ENCODE results near the gene DACH1. TPM values are rescaled to one million over a fixed set of nuclear protein-coding genes. Genes with fewer than 3 reads are reported as not detected.

The DACH1 gene
- total RNA-seq, 2 donors from 2014 or later, result 0.42 TPM; not detected in 1

- Mint-ChIP-seq H3K4me3 (no peak overlapping the region), H3K27ac (no peak overlapping the region), H3K9me3 (peaks cover 6% of the 10 kb centered on the region), H3K4me1 (ENCODE audit: low read depth in 2 of 2) (no peaks in the 10 kb centered on the region), H3K27me3 (no peaks in the 10 kb centered on the region), H3K36me3 (no peaks in the 10 kb centered on the region)
- ATAC-seq (no peak), DNase-seq (ENCODE audit: low spot score) (no peak)
Observed at GRCh38 chr13:71768881-71769280, 98.1 kb downstream of the DACH1 start.

- Mint-ChIP-seq H3K36me3 (no peaks in the 10 kb centered on the region), H3K27ac (no peak overlapping the region), H3K9me3 (peaks cover 4% of the 10 kb centered on the region), H3K4me1 (ENCODE audit: low read depth in 2 of 2) (no peaks in the 10 kb centered on the region), H3K27me3 (no peaks in the 10 kb centered on the region), H3K4me3 (no peak overlapping the region)
- no peak for ATAC-seq
- DNase-seq (ENCODE audit: low spot score), result no peak
Observed at GRCh38 chr13:71759651-71760511, 107.1 kb downstream of the DACH1 start.

- H3K4me3 Mint-ChIP-seq, result no peak overlapping the region
- H3K27me3 Mint-ChIP-seq, result no peaks in the 10 kb centered on the region
- DNase-seq (ENCODE audit: low spot score) (no peak), ATAC-seq (no peak)
- no peaks in the 10 kb centered on the region for H3K4me1 Mint-ChIP-seq (ENCODE audit: low read depth in 2 of 2)
- no peaks in the 10 kb centered on the region for H3K36me3 Mint-ChIP-seq
- H3K27ac Mint-ChIP-seq, result no peak overlapping the region
- peaks cover 3% of the 10 kb centered on the region for H3K9me3 Mint-ChIP-seq
Observed at GRCh38 chr13:71758828-71759227, 108.2 kb downstream of the DACH1 start.

GRCh38 chr13:71754407-71754974 lies 112.5 kb downstream of the DACH1 start:
- ATAC-seq (no peak), DNase-seq (ENCODE audit: low spot score) (no peak)
- no peaks in the 10 kb centered on the region for H3K36me3 Mint-ChIP-seq
- H3K4me3 Mint-ChIP-seq, result no peak overlapping the region
- H3K9me3 Mint-ChIP-seq, result peaks cover 3% of the 10 kb centered on the region
- H3K4me1 Mint-ChIP-seq (ENCODE audit: low read depth in 2 of 2), result no peaks in the 10 kb centered on the region
- H3K27me3 Mint-ChIP-seq, result no peaks in the 10 kb centered on the region
- H3K27ac Mint-ChIP-seq, result no peak overlapping the region

- no peak for DNase-seq (ENCODE audit: low spot score)
- Mint-ChIP-seq H3K27me3 (no peaks in the 10 kb centered on the region), H3K36me3 (no peaks in the 10 kb centered on the region), H3K9me3 (no peaks in the 10 kb centered on the region), H3K27ac (no peak overlapping the region), H3K4me3 (no peak overlapping the region), H3K4me1 (ENCODE audit: low read depth in 2 of 2) (no peaks in the 10 kb centered on the region)
- ATAC-seq, result no peak
Observed at GRCh38 chr13:71752775-71753513, 114.1 kb downstream of the DACH1 start.

GRCh38 chr13:71751073-71751472 lies 115.9 kb downstream of the DACH1 start:
- DNase-seq (ENCODE audit: low spot score), result no peak
- no peaks in the 10 kb centered on the region for H3K27me3 Mint-ChIP-seq
- H3K4me3 Mint-ChIP-seq, result no peak overlapping the region
- no peaks in the 10 kb centered on the region for H3K9me3 Mint-ChIP-seq
- no peaks in the 10 kb centered on the region for H3K36me3 Mint-ChIP-seq
- no peak overlapping the region for H3K27ac Mint-ChIP-seq
- no peaks in the 10 kb centered on the region for H3K4me1 Mint-ChIP-seq (ENCODE audit: low read depth in 2 of 2)
- ATAC-seq, result no peak

GRCh38 chr13:71730267-71730666 lies 136.7 kb downstream of the DACH1 start:
- ATAC-seq, result no peak
- no peaks in the 10 kb centered on the region for H3K9me3 Mint-ChIP-seq

GRCh38 chr13:71729441-71729840 lies 137.6 kb downstream of the DACH1 start:
- ATAC-seq (no peak), DNase-seq (ENCODE audit: low spot score) (no peak)
- H3K4me1 Mint-ChIP-seq (ENCODE audit: low read depth in 2 of 2), result no peaks in the 10 kb centered on the region
- no peaks in the 10 kb centered on the region for H3K36me3 Mint-ChIP-seq
- no peak overlapping the region for H3K4me3 Mint-ChIP-seq
- H3K27ac Mint-ChIP-seq, result no peak overlapping the region
- H3K9me3 Mint-ChIP-seq, result no peaks in the 10 kb centered on the region
- no peaks in the 10 kb centered on the region for H3K27me3 Mint-ChIP-seq

More at GRCh38 chr13:71730267-71730666, 136.7 kb downstream of the DACH1 start:
- H3K27me3 Mint-ChIP-seq, result no peaks in the 10 kb centered on the region
- H3K27ac Mint-ChIP-seq, result no peak overlapping the region
- DNase-seq (ENCODE audit: low spot score), result no peak
- no peaks in the 10 kb centered on the region for H3K36me3 Mint-ChIP-seq
- H3K4me1 Mint-ChIP-seq (ENCODE audit: low read depth in 2 of 2), result no peaks in the 10 kb centered on the region
- no peak overlapping the region for H3K4me3 Mint-ChIP-seq

- H3K36me3 Mint-ChIP-seq, result no peaks in the 10 kb centered on the region
- no peak overlapping the region for H3K4me3 Mint-ChIP-seq
- no peaks in the 10 kb centered on the region for H3K9me3 Mint-ChIP-seq
- H3K4me1 Mint-ChIP-seq (ENCODE audit: low read depth in 2 of 2), result no peaks in the 10 kb centered on the region
- ATAC-seq, result no peak
- H3K27ac Mint-ChIP-seq, result no peak overlapping the region
- DNase-seq (ENCODE audit: low spot score), result no peak
- H3K27me3 Mint-ChIP-seq, result no peaks in the 10 kb centered on the region
Observed at GRCh38 chr13:71727662-71728061, 139.3 kb downstream of the DACH1 start.

- no peak overlapping the region for H3K27ac Mint-ChIP-seq
- DNase-seq (ENCODE audit: low spot score), result no peak
- no peaks in the 10 kb centered on the region for H3K36me3 Mint-ChIP-seq
- no peak for ATAC-seq
- no peaks in the 10 kb centered on the region for H3K9me3 Mint-ChIP-seq
- no peaks in the 10 kb centered on the region for H3K27me3 Mint-ChIP-seq
- no peaks in the 10 kb centered on the region for H3K4me1 Mint-ChIP-seq (ENCODE audit: low read depth in 2 of 2)
- no peak overlapping the region for H3K4me3 Mint-ChIP-seq
Observed at GRCh38 chr13:71727042-71727441, 140.0 kb downstream of the DACH1 start.

- DNase-seq (ENCODE audit: low spot score) (no peak), ATAC-seq (no peak)
- Mint-ChIP-seq H3K9me3 (peaks cover 4% of the 10 kb centered on the region), H3K36me3 (no peaks in the 10 kb centered on the region), H3K4me1 (ENCODE audit: low read depth in 2 of 2) (no peaks in the 10 kb centered on the region), H3K27ac (no peak overlapping the region), H3K4me3 (no peak overlapping the region), H3K27me3 (no peaks in the 10 kb centered on the region)
Observed at GRCh38 chr13:71722206-71722605, 144.8 kb downstream of the DACH1 start.

GRCh38 chr13:71721104-71721503 lies 145.9 kb downstream of the DACH1 start:
- H3K9me3 Mint-ChIP-seq, result peaks cover 4% of the 10 kb centered on the region
- no peaks in the 10 kb centered on the region for H3K27me3 Mint-ChIP-seq
- DNase-seq (ENCODE audit: low spot score), result no peak
- no peak overlapping the region for H3K4me3 Mint-ChIP-seq
- no peaks in the 10 kb centered on the region for H3K36me3 Mint-ChIP-seq
- H3K27ac Mint-ChIP-seq, result no peak overlapping the region
- H3K4me1 Mint-ChIP-seq (ENCODE audit: low read depth in 2 of 2), result no peaks in the 10 kb centered on the region
- no peak for ATAC-seq

- H3K4me3 Mint-ChIP-seq, result no peak overlapping the region
- no peak for DNase-seq (ENCODE audit: low spot score)
- H3K27ac Mint-ChIP-seq, result no peak overlapping the region
- peaks cover 4% of the 10 kb centered on the region for H3K9me3 Mint-ChIP-seq
- no peaks in the 10 kb centered on the region for H3K4me1 Mint-ChIP-seq (ENCODE audit: low read depth in 2 of 2)
- no peaks in the 10 kb centered on the region for H3K36me3 Mint-ChIP-seq
- ATAC-seq, result no peak
- no peaks in the 10 kb centered on the region for H3K27me3 Mint-ChIP-seq
Observed at GRCh38 chr13:71718931-71719330, 148.1 kb downstream of the DACH1 start.

- ATAC-seq (no peak), DNase-seq (ENCODE audit: low spot score) (no peak)
- no peaks in the 10 kb centered on the region for H3K4me1 Mint-ChIP-seq (ENCODE audit: low read depth in 2 of 2)
- H3K4me3 Mint-ChIP-seq, result no peak overlapping the region
- peaks cover 4% of the 10 kb centered on the region for H3K9me3 Mint-ChIP-seq
- H3K27me3 Mint-ChIP-seq, result no peaks in the 10 kb centered on the region
- H3K27ac Mint-ChIP-seq, result no peak overlapping the region
- H3K36me3 Mint-ChIP-seq, result no peaks in the 10 kb centered on the region
Observed at GRCh38 chr13:71714802-71715375, 152.1 kb downstream of the DACH1 start.

Measured in natural killer cell treated with Interleukin-12 subunit alpha and Interleukin-12 subunit beta and Interleukin-15 and Interleukin-18, amount 100 ng/mL, for 72 hours (primary cell).